HG02759 (cell line): Measurements from ENCODE around the gene TSPAN8.
"Not testable (repeated sequence)": the region's sequence is repeated elsewhere in the genome, so short reads cannot be mapped to it uniquely, and the experiment has no call there.

Experiments
- ATAC-seq: cut with Tn5 transposase; IDR thresholded peaks from one replicate; pipeline ENCODE4 v1.9.1; 2021; ENCODE audit warnings: mild to moderate bottlenecking, moderate library complexity; ENCODE audit not compliant: unreplicated experiment

The TSPAN8 gene

GRCh38 chr12:71157601-71158233 is at the start of gene TSPAN8:
TSS of gene TSPAN8 (minus strand) at chr12:71157999. CDS start at chr12:71157678, 321 bp downstream.
- no peak for ATAC-seq

DNA sequence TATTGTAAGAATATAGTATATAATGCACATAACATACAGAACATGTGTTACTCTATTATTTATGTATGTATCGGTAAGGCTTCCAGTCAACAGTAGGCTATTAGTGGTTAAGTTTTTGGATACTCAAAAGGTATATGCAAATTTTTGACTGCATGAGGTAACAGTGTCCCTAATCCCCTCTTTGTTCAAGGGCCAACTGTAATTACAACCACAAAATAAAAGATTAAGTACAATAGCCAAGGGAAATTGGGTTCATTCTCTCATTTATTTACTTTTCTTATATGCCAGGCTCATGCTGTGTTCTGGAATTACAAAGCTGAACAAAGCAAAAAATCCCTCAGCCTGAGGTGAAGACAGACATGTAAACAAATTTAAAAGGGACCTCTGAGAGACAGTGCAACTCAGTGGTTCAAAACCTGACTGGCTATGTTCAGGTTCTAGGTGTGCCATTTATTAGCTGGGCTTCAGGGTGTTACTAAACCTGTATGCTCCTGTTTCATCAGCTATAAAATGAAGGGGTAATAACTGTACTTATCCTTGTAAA is 43.4 kb upstream of the TSPAN8 start:
- no peak for ATAC-seq

DNA sequence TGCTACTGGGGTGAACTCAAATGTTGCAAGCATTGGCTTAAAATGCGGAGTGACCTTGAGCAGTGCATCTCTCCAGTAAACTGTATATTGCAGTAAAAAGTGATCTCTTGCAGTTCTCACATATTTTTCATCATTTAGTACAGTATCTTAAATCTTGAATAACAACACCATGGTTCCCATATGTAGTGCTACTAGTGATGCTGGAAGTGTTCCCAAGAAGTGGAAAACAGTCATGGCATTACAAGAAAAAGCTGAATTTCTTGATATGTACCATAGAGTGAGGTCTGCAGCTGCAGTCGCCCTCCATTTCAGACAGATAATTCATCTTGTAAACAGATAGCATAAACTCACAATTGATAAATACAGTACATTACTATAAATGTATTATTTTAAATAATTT is 42.9 kb upstream of the TSPAN8 start:
- ATAC-seq, result no peak

DNA sequence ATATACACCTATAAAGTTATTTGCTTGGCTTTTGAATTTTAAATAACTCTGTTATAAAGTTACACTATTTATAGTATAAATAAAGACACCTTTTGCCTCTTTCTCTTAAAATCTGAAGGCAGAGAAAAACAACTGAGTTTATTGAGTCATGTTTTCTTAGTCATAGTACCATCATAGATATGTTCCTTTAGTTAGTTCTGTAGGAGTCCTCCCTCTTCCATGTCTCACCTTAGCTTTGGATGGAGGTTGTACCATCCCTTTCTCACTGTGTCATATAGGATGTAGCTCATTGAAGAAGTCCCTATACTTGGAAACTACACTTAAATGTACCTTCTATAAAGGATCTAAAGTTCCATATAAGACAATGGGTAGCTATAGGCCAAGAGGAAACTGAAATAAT is 39.7 kb upstream of the TSPAN8 start:
- no peak for ATAC-seq

GRCh38 chr12:71195338-71195896 is 37.6 kb upstream of the TSPAN8 start:
- ATAC-seq, result no peak

DNA sequence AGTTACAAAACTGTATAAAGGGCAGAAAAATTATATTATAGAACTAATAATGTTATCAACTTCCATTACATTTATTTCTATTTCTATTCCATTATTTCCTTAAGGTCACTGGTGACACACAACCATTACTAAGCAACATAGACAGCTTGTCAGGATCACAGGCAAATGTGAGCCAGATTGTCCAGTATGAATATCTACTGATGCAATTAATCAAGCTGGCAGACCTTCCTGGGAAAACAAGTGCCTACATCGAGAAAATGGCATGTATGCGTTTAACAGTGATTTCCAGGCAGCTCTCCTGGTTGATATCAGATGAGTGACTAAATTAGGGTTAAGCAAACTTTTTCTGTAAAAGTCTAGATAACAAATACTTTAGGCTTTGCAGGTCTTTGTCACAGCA is 36.9 kb upstream of the TSPAN8 start:
- ATAC-seq, result no peak

DNA sequence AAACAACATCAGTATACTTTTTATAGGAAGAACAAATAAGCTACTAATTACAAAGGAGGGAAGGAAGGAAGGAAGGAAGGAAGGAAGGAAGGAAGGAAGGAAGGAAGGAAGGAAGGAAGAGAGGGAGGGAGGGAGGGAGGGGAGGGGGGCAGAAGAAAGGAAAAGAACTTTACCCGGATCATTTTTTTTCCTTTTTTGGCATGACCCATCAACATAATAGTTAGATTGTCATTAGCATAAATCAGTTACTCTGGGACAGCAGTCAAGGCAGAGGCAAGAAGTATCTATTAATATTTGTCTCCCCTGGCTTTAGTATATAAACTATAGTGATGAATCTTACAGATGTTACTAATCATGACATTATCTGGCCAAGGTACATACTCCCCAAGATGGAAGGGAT is 35.2 kb upstream of the TSPAN8 start:
- no peak for ATAC-seq

GRCh38 chr12:71191509-71192196 is 33.9 kb upstream of the TSPAN8 start:
- ATAC-seq, result no peak

DNA sequence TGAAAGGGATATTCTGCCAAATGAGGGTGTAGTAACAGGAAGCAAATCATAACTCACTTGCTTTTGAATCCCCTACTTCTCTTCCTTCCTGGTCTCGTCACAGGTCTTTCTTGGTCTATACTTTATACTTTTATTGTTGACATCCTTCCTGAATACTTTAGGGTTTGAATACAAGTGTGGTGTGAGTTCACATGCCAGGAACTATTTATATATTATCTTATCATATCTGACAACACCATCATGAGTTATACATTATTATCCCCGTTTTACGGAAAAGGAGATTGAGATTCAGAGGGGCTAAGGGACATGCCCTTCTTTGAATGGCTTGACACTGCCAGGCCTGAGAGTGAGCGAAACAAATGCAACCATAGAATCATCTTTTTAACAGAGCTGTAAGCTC is 33.0 kb upstream of the TSPAN8 start:
- no peak for ATAC-seq

GRCh38 chr12:71187379-71187778 is 29.6 kb upstream of the TSPAN8 start:
- no peak for ATAC-seq

DNA sequence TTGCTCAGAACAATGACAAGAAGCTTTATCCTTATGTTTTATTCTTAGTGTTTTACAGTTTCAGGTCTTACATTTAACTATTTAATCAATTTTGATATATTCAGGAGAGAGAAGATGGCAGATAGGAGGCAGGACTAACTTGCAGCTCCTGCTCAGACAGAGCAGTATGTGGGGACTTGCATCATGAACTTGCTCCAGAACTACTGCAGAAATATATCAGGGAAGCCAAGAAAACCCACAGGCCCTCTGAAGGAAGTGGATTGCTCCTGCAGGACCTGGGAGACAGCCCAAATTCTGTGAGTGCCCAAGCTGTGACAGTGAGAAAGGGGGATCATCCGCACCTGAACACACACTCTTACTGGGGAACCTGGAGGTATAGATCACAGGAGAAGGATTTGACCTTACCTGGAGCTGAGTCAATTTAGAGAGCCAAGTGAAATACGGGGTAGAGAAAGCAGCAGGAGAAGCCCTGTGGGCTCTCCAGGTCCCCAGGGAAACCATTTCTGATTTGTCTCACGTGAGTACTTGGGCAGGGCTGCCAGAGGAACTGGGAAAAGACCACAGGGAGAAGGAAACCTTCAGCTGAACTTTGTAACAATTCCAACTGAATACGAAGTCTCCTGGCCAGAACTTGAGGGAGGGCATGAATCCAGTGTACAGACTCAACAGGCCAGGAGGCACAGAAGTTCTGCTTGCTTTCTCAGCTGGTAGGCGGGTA is 28.9 kb upstream of the TSPAN8 start:
- ATAC-seq, result no peak

GRCh38 chr12:71183846-71184245 is 26.0 kb upstream of the TSPAN8 start:
- no peak for ATAC-seq

GRCh38 chr12:71183018-71183417 is 25.2 kb upstream of the TSPAN8 start:
- no peak for ATAC-seq

DNA sequence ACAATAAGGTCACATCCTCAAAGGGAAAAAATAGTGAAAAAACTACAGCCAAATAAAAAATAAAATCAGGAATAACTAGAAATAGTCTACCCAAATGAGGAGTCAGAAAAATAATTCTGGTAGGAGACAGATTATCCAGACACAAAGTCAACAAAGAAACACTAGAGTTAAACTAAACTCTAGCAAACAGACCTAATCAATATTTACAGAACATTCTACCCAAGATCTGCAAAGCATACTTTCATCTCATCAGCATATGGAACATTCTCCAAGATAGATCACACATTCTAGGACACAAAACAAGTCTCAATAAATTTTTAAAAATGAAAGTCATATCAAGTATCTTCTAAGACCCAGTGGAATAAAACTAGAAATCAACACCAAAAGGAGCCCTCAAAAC is 20.4 kb upstream of the TSPAN8 start:
- ATAC-seq, result no peak

GRCh38 chr12:71174825-71175224 is 17.0 kb upstream of the TSPAN8 start:
- no peak for ATAC-seq

GRCh38 chr12:71174146-71174545 is 16.3 kb upstream of the TSPAN8 start:
- ATAC-seq, result no peak

GRCh38 chr12:71170456-71170855 is 12.7 kb upstream of the TSPAN8 start:
- no peak for ATAC-seq

DNA sequence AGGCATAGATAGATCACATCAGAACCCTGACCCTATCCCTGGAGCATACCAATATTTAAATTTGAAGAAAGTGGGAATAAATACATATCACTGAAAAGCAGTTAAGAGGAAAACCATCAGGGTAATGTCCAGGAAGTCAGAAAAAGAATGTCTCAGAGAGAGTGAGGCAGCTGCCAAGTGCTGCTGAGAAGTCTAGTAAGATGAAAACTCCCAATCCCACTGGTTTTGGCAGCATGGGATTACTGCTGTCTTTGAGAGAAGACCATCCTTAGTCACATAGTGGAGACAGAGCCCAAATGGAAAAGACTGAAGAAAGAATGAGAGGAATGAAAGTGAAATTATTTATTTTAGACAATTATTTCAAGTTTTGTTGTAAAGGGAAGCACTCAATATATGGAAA is 11.5 kb upstream of the TSPAN8 start:
- ATAC-seq, result no peak

- no peak for ATAC-seq
Observed at GRCh38 chr12:71166862-71167496, 9.2 kb upstream of the TSPAN8 start.

GRCh38 chr12:71166280-71166679 is 8.5 kb upstream of the TSPAN8 start:
- ATAC-seq, result no peak

- ATAC-seq, result not testable (repeated sequence)
Observed at GRCh38 chr12:71165780-71166179, 8.0 kb upstream of the TSPAN8 start.
